K562 (cell line): ENCODE data around the gene RSRP1. TPM values are rescaled to one million over a fixed set of nuclear protein-coding genes. Genes with fewer than 3 reads are reported as not detected.
A peak's percentile ranks its signal among the peaks of the same experiment; 100 is the strongest.

Experiments used
- AFF1 ChIP-seq, 2 experiments: fragments of 450-650 bp; IDR thresholded peaks; 2 replicates each; pipeline ENCODE4 v1.6.1; 2018; ENCODE audit warnings: mild to moderate bottlenecking in 2 of 2, low read depth in 1 of 2; ENCODE audit not compliant: partially characterized antibody in 2 of 2
- E2F6 ChIP-seq, 2 experiments: IDR thresholded peaks; 2 replicates each; pipeline ENCODE4 v1.6.1; 2011; ENCODE audit warnings: borderline replicate concordance in 1 of 2, control low read depth in 1 of 2, low read depth in 1 of 2, low read length in 1 of 2, mild to moderate bottlenecking in 1 of 2, mixed read lengths in 1 of 2, moderate library complexity in 1 of 2; ENCODE audit not compliant: insufficient read depth in 1 of 2, insufficient read length in 1 of 2, poor library complexity in 1 of 2, severe bottlenecking in 1 of 2; ENCODE audit errors: extremely low read depth in 1 of 2
- HIVEP1 ChIP-seq: fragments of 250-450 bp; sonication (Bioruptor Pico); IDR thresholded peaks from 2 replicates; pipeline ENCODE4 v1.4.0; 2020; ENCODE audit warnings: mild to moderate bottlenecking
- NCOA1 ChIP-seq: fragments of 450-650 bp; IDR thresholded peaks from 2 replicates; pipeline ENCODE4 v1.6.1; 2016; ENCODE audit warnings: low read depth
- NFIX ChIP-seq: fragments of 250-450 bp; sonication (Bioruptor Pico); IDR thresholded peaks from 2 replicates; pipeline ENCODE4 v1.4.0; 2020; ENCODE audit warnings: low read depth, mild to moderate bottlenecking, moderate library complexity
- PTBP1 ChIP-seq: fragments of 200-400 bp; formaldehyde crosslinking; IDR thresholded peaks from 2 replicates; pipeline ENCODE4 v1.6.1; 2017; ENCODE audit warnings: low read depth, low read length
- RBM17 ChIP-seq: fragments of 200-400 bp; formaldehyde crosslinking; IDR thresholded peaks from 2 replicates; pipeline ENCODE4 v1.6.1; 2017; ENCODE audit warnings: low read depth, mild to moderate bottlenecking, low read length, borderline replicate concordance
- RBM34 ChIP-seq: fragments of 200-400 bp; formaldehyde crosslinking; IDR thresholded peaks from 2 replicates; pipeline ENCODE4 v1.6.1; 2018; ENCODE audit warnings: low read length, borderline replicate concordance; ENCODE audit not compliant: insufficient read depth
- SAP30 ChIP-seq: fragments of 200-600 bp; sonication (generic); IDR thresholded peaks from 2 replicates; pipeline ENCODE4 v1.6.1; 2012; ENCODE audit warnings: borderline replicate concordance, low read depth, mild to moderate bottlenecking, moderate library complexity, low read length, control low read depth, inconsistent platforms; ENCODE audit not compliant: insufficient read depth, poor library complexity, severe bottlenecking
- TFAM ChIP-seq: fragments of 250-450 bp; sonication (Bioruptor Pico); conservative IDR thresholded peaks from 2 replicates; pipeline ENCODE4 v1.5.0; 2021; ENCODE audit warnings: mild to moderate bottlenecking, moderate library complexity
- ZMIZ1 ChIP-seq, 2 experiments: fragments of 150-350 bp in 1 of 2; IDR thresholded peaks; 2 replicates each; pipeline ENCODE4 v1.6.1; 2012 to 2016; ENCODE audit warnings: low read depth in 2 of 2, low read length in 2 of 2, mild to moderate bottlenecking in 1 of 2, moderate library complexity in 1 of 2
- ZNF143 ChIP-seq: sonication (generic); formaldehyde crosslinking; IDR thresholded peaks from 2 replicates; pipeline ENCODE4 v1.9.0; 2022; ENCODE audit warnings: mild to moderate bottlenecking, missing genetic modification reagents
- ZNF384 ChIP-seq: IDR thresholded peaks from 2 replicates; pipeline ENCODE4 v1.6.1; 2012; ENCODE audit warnings: low read depth, low read length, improper control_type of control experiment
- polyA plus RNA-seq, 8 experiments: library from polyadenylated mRNA; depleted of rRNA in 4 of 8; stranded (reverse) in 5 of 8; unstranded in 3 of 8; fragments of >200 nt; fragmentation: Nextera tagmentation in 2 of 8; fragmentation: Illumina TruSeq in 1 of 8; extraction: Ambion mirVana in 2 of 8; extraction: Trizol in 1 of 8; gene quantifications; 2 replicates each; pipeline versions ENCODE4 v1.2.1 to v1.2.3, GENCODE V29; 2011 to 2014; ENCODE audit warnings: inconsistent platforms in 1 of 8, missing spikeins in 1 of 8
- total RNA-seq, 7 experiments: library from RNA; depleted of rRNA in 6 of 7; stranded (reverse); fragments of >200 nt in 6 of 7; fragmentation: Illumina TruSeq in 2 of 7; extraction: Trizol in 2 of 7; gene quantifications; 2 replicates each; pipeline versions ENCODE4 v1.2.1 to v1.2.3, GENCODE V29; 2011 to 2021; ENCODE audit warnings: low replicate concordance in 1 of 7
- TF ChIP-seq, protein P1 (sequence below): fragments of 250-450 bp; sonication (Bioruptor Pico); IDR thresholded peaks from 2 replicates; pipeline ENCODE4 v1.8.0; 2021; ENCODE audit warnings: mild to moderate bottlenecking, moderate library complexity

Gene RSRP1
- total and polyA plus RNA-seq, 9 of the 15 experiments (the other 6 are each of a cell fraction or from before 2014, with no cell fraction given): 27.2 to 283 (median 146) TPM

DNA sequence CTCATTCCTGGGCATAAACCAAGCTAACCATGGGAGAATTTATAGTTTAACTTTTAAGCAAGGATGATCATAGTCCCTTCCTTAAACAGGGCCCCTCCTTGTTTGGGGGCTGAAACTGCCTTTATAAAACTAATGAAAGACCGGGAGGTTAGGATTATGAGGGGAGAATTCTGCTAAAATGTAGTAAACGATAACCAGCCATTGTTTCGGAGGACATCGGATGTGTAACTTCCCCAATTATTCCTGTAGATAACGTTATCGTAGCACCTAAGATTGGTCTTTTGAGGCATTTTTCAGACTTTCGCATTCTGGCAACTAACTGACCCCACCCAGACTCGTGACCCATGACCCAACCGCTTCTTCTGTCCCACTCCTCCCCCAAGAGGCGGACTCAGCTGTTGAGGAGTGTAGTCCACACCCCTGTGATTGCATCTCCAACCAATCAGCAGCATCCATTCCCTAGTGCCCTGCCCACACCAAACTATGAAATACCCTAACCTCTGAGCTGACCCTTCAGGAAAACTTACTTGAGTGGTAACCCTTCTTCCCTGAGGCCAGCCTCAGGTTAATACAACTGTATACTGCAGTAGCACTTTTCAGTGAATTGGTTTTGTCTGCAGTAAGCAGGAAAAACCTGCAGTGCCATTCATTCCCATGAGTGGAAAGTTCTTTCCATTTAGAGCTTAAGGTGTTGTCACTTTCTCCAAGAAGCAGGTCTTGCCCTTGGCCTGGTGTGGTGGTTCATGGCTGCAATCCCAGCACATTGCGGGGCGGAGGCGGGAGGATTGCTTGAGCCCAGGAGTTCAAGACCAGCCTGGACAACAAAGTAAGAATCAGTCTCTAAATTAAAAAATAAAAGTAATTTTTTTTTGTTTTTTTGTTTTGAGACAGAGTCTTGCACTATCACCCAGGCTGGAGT, 14.1 kb downstream of the RSRP1 start (continued):
- peak; percentile 56 to 77 for TF ChIP-seq AFF1 (IDR thresholded peaks at IDR 0.05; ENCODE audit: low read depth in 1 of 2, partially characterized antibody in 2 of 2)
- TF ChIP-seq PTBP1: no peak
- no peak for TF ChIP-seq HIVEP1 (CRISPR knock-in tag)
- no peak for TF ChIP-seq TFAM (CRISPR knock-in tag)
- no peak for TF ChIP-seq SAP30
- TF ChIP-seq ZNF384: no peak
- TF ChIP-seq, protein P1, sequence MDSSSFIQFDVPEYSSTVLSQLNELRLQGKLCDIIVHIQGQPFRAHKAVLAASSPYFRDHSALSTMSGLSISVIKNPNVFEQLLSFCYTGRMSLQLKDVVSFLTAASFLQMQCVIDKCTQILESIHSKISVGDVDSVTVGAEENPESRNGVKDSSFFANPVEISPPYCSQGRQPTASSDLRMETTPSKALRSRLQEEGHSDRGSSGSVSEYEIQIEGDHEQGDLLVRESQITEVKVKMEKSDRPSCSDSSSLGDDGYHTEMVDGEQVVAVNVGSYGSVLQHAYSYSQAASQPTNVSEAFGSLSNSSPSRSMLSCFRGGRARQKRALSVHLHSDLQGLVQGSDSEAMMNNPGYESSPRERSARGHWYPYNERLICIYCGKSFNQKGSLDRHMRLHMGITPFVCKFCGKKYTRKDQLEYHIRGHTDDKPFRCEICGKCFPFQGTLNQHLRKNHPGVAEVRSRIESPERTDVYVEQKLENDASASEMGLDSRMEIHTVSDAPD: no peak
- no peak for TF ChIP-seq NFIX (CRISPR knock-in tag)
- peak in 1 of 2 experiments; percentile 33; a peak in 1 of 4 replicates for TF ChIP-seq ZMIZ1 (IDR thresholded peaks at IDR 0.05; ENCODE audit: low read depth in 2 of 2, low read length in 2 of 2)
- TF ChIP-seq NCOA1: peak; percentile 51; the same call in 1 of the 2 replicates
- TF ChIP-seq RBM34: no peak
- TF ChIP-seq RBM17: no peak
- TF ChIP-seq ZNF143 (CRISPR knock-in tag): no peak
- TF ChIP-seq E2F6 (IDR thresholded peaks at IDR 0.05; ENCODE audit: borderline replicate concordance in 1 of 2, extremely low read depth in 1 of 2, insufficient read depth in 1 of 2, insufficient read length in 1 of 2, low read depth in 1 of 2, low read length in 1 of 2, poor library complexity in 1 of 2, severe bottlenecking in 1 of 2): no peak
